ENCODE results near the gene MUC2.

MUC2 gene

GRCh38 chr11:1036931-1037330 lies 37.7 kb upstream of the MUC2 start:
- no peak for DNase-seq

GRCh38 chr11:1037506-1038055 lies 37.1 kb upstream of the MUC2 start:
- DNase-seq = no peak

GRCh38 chr11:1038361-1038760 lies 36.3 kb upstream of the MUC2 start:
- no peak for DNase-seq

- DNase-seq = no peak
Observed at GRCh38 chr11:1038921-1039320, 35.8 kb upstream of the MUC2 start.

- DNase-seq = no peak
Observed at GRCh38 chr11:1039481-1040427, 34.9 kb upstream of the MUC2 start.

- DNase-seq = no peak
Observed at GRCh38 chr11:1040428-1041148, 34.1 kb upstream of the MUC2 start.

- DNase-seq = no peak
Observed at GRCh38 chr11:1041149-1041467, 33.6 kb upstream of the MUC2 start.

GRCh38 chr11:1041471-1041870 lies 33.2 kb upstream of the MUC2 start:
- no peak for DNase-seq

- no peak for DNase-seq
Observed at GRCh38 chr11:1041936-1042608, 32.6 kb upstream of the MUC2 start.

- DNase-seq = no peak
Observed at GRCh38 chr11:1042626-1043562, 31.8 kb upstream of the MUC2 start.

- no peak for DNase-seq
Observed at GRCh38 chr11:1043563-1044096, 31.0 kb upstream of the MUC2 start.

- DNase-seq = no peak
Observed at GRCh38 chr11:1044160-1044559, 30.5 kb upstream of the MUC2 start.

GRCh38 chr11:1047595-1048156 lies 27.0 kb upstream of the MUC2 start:
- DNase-seq = no peak

- DNase-seq = no peak
Observed at GRCh38 chr11:1048375-1049070, 26.2 kb upstream of the MUC2 start.

- DNase-seq = no peak
Observed at GRCh38 chr11:1049071-1049405, 25.6 kb upstream of the MUC2 start.

GRCh38 chr11:1049431-1049891 lies 25.2 kb upstream of the MUC2 start:
- peak; percentile 58 to 78 for DNase-seq

GRCh38 chr11:1049911-1050580 lies 24.6 kb upstream of the MUC2 start:
- DNase-seq = no peak

- DNase-seq = peak; percentile 65 to 70
Observed at GRCh38 chr11:1050581-1051355, 23.9 kb upstream of the MUC2 start.
